Fibroblast of upper back skin (primary cell): Measurements from ENCODE around the gene FRMD6.
A peak's percentile ranks its signal among the peaks of the same experiment; 100 is the strongest.
"Not testable (repeated sequence)": the region's sequence is repeated elsewhere in the genome, so short reads cannot be mapped to it uniquely, and the experiment has no call there.

Experiments
- DNase-seq: peaks from one replicate; pipeline ENCODE4 v3.0.0-alpha.2; 2013

FRMD6 gene

DNA sequence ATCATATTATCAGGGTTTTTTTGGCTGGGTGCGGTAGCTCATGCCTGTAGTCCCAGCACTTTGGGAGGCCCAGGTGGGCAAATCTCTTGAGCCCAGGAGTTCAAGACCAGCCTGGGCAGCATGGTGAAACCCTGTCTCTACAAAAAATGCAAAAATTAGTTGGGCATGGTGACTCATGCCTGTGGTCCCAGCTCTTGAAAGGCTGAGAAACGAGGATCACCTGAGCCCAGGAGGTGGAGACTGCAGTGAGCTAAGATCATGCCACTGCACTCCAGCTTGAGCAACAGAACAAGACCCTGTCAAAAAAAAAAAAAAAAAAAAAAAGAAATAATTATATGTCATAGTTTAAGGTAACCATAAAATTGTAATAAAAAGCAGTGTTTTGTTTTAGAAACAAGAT is 18.4 kb upstream of the FRMD6 start:
- not testable (repeated sequence) for DNase-seq

DNA sequence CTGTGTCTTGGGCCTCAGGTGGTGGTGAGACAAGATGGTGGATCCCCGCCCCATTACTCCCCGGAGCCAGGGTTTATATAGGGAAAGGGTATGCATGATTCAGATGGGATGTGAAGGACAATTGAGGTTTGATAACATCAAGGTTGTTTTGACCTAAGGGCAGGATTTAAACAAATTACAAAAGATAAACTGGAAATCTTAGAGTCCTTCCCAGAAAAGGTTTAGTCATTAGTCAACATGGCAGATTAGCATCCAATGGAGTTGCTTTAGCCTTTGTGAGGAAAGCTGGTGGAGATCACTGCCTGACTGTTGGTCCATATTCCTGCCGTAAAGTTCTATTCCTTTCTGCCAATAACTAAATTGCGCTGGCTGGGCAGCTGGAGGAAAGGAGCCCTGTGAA is 15.6 kb upstream of the FRMD6 start:
- no peak for DNase-seq

- peak; percentile 49 for DNase-seq
Measured at GRCh38 chr14:51638071-51638944, 13.4 kb upstream of the FRMD6 start.

DNA sequence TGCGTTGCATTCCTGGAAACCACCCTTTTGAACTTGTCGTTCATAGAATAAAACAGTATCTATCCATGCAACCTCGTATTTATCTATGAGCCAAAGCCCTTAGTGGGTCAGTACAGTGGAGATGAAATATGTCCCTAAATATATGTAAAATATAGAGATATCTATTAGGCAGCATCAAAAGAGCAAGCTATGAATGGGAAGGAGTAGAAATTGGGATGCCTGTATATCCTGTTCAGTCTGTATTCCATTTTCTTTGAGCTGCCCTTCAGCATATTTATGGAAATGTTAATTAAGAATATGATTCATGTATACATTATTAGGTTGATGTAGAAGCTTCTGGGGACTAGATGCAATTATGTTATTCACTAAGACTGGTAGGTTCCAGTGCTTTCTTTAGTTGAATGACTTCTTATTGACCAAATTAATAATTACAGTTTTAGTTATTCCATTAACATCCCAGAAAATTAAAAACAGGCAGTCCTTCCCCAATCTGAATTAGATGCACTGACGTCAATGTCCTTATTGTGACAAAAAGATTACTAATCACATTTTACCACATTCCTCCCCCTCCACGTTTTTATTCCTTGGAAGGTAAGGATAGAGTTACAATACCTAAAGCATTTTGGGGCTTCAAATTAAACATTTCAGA is 11.9 kb upstream of the FRMD6 start:
- no peak for DNase-seq

DNA sequence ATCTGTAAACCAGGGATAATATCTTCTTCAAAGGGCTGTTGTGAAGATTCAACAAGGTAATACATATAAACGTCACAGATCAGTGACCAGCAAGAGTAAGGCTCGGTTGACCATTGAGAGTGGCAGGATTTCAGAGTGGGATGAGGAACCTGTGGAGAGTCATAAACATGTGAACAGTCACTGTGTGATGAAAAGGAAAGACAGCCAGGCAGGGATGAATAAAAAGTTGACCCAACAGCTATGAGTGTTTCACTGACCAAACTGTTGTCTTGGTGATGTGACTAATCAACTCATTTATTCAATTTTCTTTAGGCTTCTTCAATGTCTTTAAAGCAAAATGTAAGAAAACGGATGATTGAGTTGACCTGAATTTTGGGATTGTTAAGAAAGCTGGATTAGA is 8.6 kb upstream of the FRMD6 start:
- peak; percentile 76 for DNase-seq

- DNase-seq, result peak; percentile 82
Measured at GRCh38 chr14:51644217-51644933, 7.3 kb upstream of the FRMD6 start.

DNA sequence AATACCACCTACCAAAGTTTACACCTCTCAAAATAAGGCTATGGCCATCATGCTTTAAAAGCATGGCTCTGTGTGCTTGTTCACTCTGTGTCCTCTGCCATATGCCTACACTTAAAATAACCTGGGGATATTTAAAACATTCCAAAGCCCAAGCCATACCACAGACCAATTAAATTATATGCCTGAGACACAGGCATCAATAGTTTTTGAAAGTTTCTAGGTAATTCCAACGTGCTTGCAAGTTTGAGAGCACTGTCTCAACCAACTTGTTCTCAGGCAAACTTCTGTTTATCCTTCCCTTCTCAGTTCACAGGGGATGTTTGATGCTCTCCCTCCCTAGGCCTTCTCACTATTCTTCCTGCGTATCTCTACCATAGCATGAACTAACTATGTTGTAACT is 3.4 kb upstream of the FRMD6 start:
- no peak for DNase-seq

GRCh38 chr14:51650716-51651387 is 858 bp upstream of the FRMD6 start:
- no peak for DNase-seq

DNA sequence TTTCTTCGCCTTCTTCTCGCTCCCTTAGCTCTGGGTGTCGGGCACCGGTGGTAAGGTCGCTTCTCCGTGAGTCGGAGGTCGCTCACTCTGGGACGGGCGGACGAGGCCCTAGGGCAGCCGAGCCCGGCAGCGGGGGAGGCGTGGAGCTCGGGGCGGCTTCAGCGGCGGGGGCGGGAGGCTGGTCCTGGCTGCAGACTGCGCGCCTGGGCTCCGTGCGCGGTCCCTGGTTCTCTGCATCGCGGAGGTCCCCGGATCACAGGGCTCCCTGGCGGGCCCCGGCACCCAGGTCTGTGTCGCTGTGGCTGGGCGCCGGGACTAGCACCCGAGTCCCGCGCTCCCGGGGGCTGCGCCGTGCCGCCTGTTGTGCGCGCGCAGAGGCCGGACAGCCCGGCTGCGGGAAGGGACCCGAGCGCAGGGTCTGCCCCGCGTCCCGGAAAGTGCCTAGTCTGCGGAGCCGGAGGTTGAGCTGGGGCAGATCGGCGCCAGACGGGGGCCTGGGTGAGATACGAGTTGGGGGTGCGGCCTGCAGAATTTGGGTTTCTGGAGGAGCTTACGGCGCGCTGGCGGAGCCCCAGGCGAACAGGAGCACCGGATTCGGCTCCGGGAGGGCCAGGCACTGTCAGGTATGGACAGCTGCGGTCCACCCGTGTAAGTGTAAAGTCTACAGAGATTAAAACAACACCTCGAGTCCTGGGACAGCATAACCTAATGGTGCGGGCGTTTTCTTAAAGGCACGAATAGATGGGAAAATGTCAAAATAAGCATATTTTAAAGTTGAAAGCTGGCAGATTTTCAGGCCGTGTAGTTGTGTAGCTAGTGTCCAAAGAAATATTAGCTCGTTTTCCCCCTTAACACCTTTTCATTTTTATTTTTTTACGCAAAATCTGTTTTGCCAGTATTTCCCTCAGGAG is 713 bp downstream of the FRMD6 start:
- DNase-seq, result no peak

GRCh38 chr14:51653079-51653774 is 1.5 kb downstream of the FRMD6 start:
- DNase-seq, result peak; percentile 86

DNA sequence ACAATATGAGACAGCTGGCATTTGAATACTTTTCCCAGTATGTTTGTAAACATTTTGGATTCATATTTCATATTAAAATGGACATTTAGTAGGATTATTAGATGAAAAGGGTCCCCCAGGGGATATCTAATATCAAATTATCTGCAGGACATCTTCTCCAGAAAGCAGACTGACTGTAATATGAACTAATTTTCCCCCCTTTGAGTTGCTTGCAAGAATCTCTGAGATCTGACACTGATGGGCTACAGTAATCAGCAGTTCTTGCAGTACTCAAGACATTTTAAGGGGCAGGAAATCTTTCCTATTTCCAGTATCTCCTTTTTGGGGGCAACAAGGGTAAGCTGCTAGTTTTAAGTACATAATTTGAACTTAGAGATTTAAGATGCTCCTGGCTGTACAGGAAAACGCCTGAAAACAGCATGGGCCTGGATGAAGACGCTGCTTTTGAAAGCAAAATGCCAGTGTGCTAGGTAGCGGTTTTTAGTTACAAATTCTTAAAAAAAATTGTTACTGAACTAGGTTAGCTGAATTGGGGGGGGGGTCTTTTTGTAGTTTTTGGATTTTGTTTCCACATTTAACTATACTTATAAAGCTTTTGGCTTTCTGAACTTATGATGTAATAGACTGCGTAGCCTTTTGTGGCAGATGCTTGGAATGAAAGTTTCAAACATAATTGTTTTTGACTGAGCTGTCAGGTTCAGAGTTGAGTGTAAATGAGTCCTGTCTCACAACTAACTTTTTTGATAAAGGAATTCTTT is 2.2 kb downstream of the FRMD6 start:
- DNase-seq, result peak; percentile 42

DNA sequence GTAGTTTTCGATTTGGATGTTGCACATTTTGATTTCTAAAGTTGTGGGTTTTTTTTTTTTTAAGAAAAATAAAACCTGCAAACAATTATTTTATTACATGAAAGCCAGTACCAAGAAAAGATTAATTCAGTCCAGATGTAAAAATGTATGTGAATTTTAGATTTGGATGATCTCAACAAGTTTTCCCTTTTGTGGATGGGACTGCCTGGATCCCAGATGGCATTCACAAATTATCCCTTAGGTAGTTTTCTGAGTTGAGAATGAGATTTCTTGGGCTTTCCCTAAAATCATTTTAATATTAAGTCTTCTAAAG is 2.8 kb downstream of the FRMD6 start:
- DNase-seq, result peak; percentile 34

GRCh38 chr14:51657762-51658161 is 6.1 kb downstream of the FRMD6 start:
- DNase-seq, result peak; percentile 55

- no peak for DNase-seq
Measured at GRCh38 chr14:51658441-51659173, 6.9 kb downstream of the FRMD6 start.

DNA sequence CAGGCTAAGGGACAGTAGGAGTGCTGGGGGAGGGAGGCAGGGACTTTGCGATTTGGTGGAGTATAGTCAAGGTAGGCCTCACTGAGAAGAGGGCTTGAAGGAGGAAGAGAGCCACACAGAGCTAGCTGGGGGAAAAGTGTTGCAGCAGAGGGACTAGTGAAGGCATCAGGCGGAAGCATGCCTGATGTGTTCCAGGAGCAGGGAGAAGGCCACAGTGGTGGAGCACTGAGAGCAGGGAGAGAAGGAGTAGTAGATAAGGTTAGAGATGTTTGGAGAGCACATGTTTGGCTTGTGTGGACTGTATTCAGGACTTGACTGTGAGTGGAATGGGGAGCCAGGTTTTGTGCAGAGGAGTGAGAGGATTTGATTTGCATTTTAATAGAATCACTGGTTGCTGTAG is 9.0 kb downstream of the FRMD6 start:
- no peak for DNase-seq

DNA sequence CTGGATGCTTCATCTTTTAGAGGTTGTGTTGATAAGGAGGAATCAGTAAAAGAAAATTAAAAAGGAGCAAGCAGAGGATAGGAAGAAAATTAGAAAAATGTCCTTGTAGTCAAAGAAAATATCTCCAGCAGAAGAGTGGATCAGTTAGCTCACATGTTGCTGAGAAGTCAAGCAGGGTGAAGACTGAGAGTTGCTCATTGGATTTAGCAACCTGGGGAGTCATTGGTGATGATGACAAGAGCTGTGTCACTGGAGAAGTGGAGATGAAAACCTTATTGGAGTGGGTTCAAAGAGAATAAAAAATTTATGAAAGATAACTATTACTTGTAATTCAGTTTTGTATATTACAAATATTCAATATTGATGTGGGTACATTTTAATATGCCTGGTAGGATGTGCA is 9.8 kb downstream of the FRMD6 start:
- no peak for DNase-seq

GRCh38 chr14:51663783-51664326 is 12.1 kb downstream of the FRMD6 start:
- no peak for DNase-seq

- no peak for DNase-seq
Measured at GRCh38 chr14:51666070-51666469, 14.4 kb downstream of the FRMD6 start.

- DNase-seq, result no peak
Measured at GRCh38 chr14:51666826-51667225, 15.1 kb downstream of the FRMD6 start.

DNA sequence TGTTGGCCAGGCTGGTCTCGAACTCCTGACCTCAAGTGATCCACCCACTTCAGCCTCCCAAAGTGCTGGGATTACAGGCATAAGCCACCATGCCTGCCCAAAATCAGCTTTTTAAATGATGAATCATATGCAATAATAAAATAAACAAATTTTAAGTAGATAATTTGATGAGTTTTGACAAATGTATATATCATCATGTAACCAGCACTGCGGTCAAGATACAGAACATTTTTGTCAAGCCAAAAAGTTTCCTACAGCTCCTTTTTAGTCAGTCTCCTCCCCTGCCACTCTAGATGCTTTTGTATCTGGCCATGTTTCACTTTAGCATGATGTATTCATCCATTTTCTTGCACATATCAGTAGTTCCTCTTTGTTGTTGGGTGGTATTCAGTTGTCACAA is 17.2 kb downstream of the FRMD6 start:
- DNase-seq, result no peak
